SJSA1 (cell line): ENCODE results near the gene HOXB8. TPM values are rescaled to one million over a fixed set of nuclear protein-coding genes. Genes with fewer than 3 reads are reported as not detected.

Experiments used
- DNase-seq, 2 experiments: peaks; one replicate each; pipeline ENCODE4 v3.0.0-alpha.2; 2015 to 2020; ENCODE audit warnings: low spot score in 2 of 2, low read depth in 1 of 2
- H3K27ac ChIP-seq: fragments of 250-450 bp; sonication (Bioruptor Pico); 2 replicates; pipeline ENCODE4 v1.5.1; 2020; ENCODE audit warnings: mild to moderate bottlenecking, moderate library complexity
- H3K27me3 ChIP-seq: fragments of 250-450 bp; sonication (Bioruptor Pico); replicated peaks from 2 replicates; pipeline ENCODE4 v1.5.1; 2020; ENCODE audit warnings: mild to moderate bottlenecking, moderate library complexity
- H3K36me3 ChIP-seq: fragments of 250-450 bp; sonication (Bioruptor Pico); 2 replicates; pipeline ENCODE4 v1.5.1; 2020; ENCODE audit warnings: mild to moderate bottlenecking
- H3K4me1 ChIP-seq: fragments of 250-450 bp; sonication (Bioruptor Pico); replicated peaks from 2 replicates; pipeline ENCODE4 v1.6.1; 2021; ENCODE audit warnings: mild to moderate bottlenecking
- H3K4me3 ChIP-seq: fragments of 250-450 bp; sonication (Bioruptor Pico); 2 replicates; pipeline ENCODE4 v1.5.1; 2020; ENCODE audit warnings: mild to moderate bottlenecking
- H3K9me3 ChIP-seq: fragments of 250-450 bp; sonication (Bioruptor Pico); replicated peaks from 2 replicates; pipeline ENCODE4 v1.5.1; 2020; ENCODE audit warnings: mild to moderate bottlenecking
- total RNA-seq: library from RNA; depleted of rRNA; stranded (reverse); fragments of >200 nt; shearing (Covaris generic); gene quantifications from 2 replicates; pipeline ENCODE4 v1.2.3, GENCODE V29; 2014

Gene HOXB8
- total RNA-seq, 1 experiment from 2014 or later, result not detected

DNA sequence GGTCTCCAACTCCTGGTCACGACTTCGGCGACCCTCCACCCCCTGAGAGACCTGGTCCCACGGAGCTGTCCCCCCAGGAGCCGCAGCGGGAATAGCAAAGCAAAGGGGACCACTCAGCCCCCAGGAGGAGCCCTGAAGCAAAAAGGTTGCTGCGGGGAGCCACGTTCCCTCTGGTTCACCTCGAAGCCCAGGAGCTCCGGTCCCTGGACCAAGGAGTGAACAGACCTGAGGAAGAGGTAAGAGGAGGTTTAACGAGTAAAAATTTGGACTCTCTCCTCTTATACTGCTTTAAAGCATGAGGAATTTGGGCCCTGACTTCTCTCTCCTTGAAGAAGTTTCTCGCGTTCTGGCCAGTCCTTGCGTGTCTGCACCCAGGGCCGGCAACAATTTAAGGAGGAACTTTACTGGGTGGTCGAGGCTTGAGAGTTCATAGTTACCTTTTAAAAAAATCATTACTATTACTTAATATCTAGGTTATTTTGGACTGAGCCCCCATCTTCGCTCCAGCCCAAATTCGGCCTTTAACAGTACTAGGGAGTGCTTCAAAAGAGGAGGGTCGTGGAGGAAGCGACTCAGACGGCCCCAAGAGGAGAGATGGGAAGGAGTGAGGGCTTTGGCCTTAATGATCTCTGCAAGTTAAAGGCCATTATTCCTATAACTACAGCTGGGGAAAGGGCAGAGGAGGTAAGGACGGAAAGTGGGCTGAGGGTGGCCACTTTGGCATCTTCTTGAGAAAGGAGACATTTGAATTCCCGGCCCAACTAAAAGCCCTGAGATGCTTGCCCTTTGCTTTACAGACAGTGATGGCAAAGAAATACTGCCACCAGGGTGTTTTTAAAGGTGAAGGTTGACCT is 28.0 kb upstream of the HOXB8 start:
- H3K4me3 ChIP-seq, result no peak overlapping the region
- peaks cover 13% of the 10 kb centered on the region for H3K4me1 ChIP-seq
- peaks cover 100% of the 10 kb centered on the region for H3K27me3 ChIP-seq
- no peak overlapping the region for H3K27ac ChIP-seq
- DNase-seq, result no peak
- no peaks in the 10 kb centered on the region for H3K36me3 ChIP-seq
- H3K9me3 ChIP-seq, result no peaks in the 10 kb centered on the region

DNA sequence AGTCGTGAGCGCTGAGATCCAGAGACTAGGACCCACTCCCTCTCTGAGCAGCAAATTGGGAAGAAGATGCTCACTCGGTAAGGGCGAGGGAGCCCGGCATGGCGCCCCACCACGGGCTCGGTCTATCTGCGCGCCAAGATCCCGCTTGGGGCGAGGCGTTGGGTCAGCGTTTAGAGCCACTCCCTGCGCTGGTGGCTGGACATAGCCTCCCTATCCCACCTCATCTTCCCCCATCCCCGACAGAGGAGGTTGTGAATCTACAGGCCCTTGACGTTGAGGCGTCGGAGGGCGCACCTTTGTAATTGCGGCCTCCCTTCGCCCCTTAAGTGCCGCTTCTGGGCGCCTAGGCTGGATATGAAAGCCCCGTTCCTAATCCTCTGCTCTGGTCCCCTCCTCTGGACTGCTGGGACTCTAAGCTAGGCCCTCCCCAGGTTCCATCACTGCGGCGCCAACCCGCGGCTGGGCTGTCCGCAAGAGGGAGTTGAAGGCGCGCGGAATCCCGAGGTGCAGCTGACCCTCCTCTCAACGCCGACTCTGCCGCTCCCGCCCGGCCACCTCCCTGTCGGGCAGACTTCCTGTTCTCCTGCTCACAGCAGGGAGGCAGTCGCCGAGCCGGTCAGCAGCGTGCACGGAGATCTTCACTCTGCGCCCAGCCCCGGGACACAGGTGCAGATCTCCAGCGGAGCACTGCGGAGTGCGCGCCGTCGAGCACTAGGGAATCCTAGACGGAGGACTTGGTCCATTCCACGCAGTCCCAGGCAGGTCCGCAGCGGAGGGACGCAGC is 27.2 kb upstream of the HOXB8 start:
- Histone ChIP-seq H3K36me3 (no peaks in the 10 kb centered on the region), H3K9me3 (no peaks in the 10 kb centered on the region), H3K27ac (no peak overlapping the region), H3K27me3 (peaks cover 99% of the 10 kb centered on the region), H3K4me1 (peaks cover 8% of the 10 kb centered on the region), H3K4me3 (no peak overlapping the region)
- no peak for DNase-seq

DNA sequence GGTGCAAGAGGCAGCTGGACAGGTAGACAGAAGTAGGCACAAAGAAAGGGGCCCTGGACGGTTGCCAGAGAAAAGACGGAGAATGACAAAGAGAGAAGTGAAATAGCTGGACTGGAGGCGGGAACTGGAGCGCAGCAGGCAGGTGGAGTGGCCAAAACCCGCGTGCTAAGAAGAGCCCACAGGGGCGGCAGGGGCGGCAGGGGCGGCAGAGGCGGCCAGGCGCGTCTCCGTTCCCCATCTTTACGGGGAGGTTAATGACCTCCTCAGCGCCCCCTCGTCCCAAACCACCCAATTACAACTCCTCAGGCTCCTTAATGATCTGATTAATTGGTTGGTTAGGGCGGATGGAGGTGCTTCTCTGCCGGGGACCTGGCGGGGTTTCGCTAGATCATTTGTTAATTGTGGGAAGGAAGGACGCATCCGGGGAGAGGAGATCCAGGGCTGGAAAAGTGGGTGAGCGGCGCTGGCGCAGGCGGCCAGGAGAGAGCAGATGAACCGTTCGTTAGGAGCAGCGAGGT is 26.5 kb upstream of the HOXB8 start:
- Histone ChIP-seq H3K27me3 (peaks cover 99% of the 10 kb centered on the region), H3K27ac (no peak overlapping the region), H3K4me1 (peaks cover 6% of the 10 kb centered on the region), H3K36me3 (no peaks in the 10 kb centered on the region), H3K4me3 (no peak overlapping the region), H3K9me3 (no peaks in the 10 kb centered on the region)
- DNase-seq, result no peak

DNA sequence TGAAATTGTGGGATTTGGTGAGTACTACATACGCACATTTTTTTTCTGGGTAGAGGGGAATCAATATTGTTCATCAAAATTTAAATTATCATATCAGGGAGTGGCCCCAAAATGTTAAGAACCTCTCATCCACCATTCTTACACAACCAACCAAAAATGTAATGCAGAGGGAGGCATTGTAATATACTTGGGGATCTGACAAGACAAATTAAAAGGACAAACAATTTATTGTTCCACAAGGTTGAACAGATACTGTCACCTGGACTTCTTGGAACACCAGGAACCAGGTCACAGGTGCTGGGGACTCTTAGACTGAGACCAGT is 25.7 kb upstream of the HOXB8 start:
- Histone ChIP-seq H3K4me3 (no peak overlapping the region), H3K9me3 (no peaks in the 10 kb centered on the region), H3K27me3 (peaks cover 96% of the 10 kb centered on the region), H3K36me3 (no peaks in the 10 kb centered on the region), H3K27ac (no peak overlapping the region), H3K4me1 (0 out of 2 replicates have a peak, but pooled peaks cover 3% of the 10 kb centered on the region)
- no peak for DNase-seq

DNA sequence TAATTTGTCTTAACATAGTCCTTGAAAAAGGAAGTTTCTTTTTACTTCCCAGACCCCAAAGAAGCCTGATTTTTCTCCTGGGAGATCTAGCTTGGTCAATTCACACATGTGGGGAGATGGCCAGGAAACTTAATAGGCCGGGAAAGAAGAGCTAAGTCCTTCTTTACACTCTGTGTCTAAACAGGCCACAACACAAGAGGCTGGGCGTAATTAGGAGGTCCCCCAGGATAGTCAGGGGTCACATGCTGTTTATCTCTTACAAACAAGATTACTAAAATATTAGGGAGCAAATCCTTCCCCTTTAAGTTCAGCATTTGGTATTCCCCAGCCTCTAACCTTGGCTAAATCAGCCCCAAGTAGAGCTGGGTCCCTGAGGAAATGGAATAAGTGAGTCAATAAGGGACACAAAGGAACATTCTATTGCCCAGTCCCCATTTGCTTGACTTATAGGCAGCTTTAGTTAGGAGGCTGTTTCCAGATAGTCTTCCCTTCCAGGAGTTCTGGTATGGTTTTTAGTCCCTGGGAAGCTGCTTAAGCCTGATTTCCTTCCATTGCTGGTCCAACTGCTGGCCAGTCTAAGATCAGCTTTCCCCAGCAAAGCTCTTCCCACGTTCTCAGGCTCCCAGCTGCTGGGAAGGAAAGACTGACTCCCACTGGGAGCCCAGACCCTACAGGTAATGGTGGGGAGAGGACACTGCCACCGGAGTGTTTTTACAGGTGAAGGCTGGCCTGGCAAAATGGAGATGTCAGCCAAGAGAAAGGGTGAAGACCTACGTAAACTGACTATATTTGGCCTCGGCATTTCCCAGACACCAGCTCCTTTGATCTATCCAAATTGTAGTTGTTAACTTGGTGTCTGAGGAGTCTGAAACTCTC is 25.1 kb upstream of the HOXB8 start:
- Histone ChIP-seq H3K27me3 (peaks cover 96% of the 10 kb centered on the region), H3K27ac (no peak overlapping the region), H3K4me3 (no peak overlapping the region), H3K36me3 (no peaks in the 10 kb centered on the region), H3K4me1 (0 out of 2 replicates have a peak, but pooled peaks cover 3% of the 10 kb centered on the region), H3K9me3 (no peaks in the 10 kb centered on the region)
- DNase-seq, result no peak

DNA sequence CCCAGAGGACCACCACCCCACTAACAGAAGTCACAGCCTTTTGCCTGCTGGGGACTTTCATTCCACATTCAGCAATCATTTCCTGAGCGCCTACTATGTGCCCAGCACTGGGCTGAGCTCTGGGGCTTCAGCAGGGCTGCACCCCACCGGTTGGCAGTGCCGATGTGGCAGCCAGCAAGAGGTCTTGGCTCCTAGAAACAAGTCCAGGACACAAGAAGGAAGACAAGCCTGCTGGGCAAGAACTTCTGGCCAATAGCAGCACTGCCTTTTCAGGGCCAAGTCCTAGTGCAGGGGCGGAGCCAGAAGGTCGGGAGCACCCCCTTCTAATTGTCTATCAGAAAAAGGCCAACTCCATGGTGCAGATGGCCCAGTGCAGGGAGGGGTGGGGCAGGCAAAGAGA is 24.0 kb upstream of the HOXB8 start:
- 0 out of 2 replicates have a peak, but pooled peaks cover 3% of the 10 kb centered on the region for H3K4me1 ChIP-seq
- no peaks in the 10 kb centered on the region for H3K36me3 ChIP-seq
- no peak overlapping the region for H3K4me3 ChIP-seq
- no peak for DNase-seq
- no peaks in the 10 kb centered on the region for H3K9me3 ChIP-seq
- H3K27me3 ChIP-seq, result peaks cover 96% of the 10 kb centered on the region
- no peak overlapping the region for H3K27ac ChIP-seq

DNA sequence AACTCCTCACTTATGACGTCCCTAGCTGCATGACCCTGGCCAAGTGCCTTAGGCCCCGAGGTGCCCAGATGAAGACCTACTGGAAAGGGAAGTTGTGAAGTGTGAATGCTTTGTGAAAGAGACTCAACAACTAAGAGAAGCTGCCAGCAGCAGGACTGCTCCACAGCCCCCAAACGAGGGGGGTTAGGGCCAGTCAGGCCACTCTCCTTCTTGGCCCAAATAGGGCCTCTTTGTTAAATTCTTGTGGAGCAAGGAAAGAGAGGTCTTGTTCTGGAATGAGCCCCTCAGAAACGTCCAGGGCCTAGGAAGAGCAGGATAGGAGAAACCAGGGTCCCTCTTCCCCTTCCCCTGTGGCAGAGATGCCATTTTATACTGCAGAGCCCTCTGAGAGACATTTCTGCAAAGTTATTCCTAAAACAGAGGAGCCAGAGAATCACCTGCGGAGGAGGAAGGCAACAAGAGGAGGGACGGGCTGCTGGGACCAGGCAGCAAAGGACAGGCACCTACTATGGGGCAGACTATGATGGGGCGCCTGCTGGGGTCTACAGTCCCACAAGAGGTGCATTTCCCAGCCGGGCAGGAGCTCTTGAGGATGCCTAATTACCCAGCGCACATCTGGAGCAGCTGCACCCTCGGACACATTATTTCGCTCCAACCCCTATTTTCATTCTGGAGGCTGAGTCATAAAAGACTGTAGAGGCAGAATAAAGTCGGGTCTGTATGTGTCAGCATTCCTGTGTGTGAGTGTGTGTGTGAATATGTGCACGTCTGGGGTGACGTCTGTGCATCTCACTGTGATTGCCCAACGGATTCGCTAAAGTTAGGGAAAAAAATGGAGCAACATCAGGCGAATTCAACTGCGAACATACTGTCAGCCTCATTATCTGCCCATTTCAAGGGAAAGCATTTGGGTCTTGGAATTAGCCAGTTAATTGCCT is 22.5 kb upstream of the HOXB8 start:
- peak in 1 of 2 experiments; percentile 33 for DNase-seq
- H3K27me3 ChIP-seq, result peaks cover 96% of the 10 kb centered on the region

DNA sequence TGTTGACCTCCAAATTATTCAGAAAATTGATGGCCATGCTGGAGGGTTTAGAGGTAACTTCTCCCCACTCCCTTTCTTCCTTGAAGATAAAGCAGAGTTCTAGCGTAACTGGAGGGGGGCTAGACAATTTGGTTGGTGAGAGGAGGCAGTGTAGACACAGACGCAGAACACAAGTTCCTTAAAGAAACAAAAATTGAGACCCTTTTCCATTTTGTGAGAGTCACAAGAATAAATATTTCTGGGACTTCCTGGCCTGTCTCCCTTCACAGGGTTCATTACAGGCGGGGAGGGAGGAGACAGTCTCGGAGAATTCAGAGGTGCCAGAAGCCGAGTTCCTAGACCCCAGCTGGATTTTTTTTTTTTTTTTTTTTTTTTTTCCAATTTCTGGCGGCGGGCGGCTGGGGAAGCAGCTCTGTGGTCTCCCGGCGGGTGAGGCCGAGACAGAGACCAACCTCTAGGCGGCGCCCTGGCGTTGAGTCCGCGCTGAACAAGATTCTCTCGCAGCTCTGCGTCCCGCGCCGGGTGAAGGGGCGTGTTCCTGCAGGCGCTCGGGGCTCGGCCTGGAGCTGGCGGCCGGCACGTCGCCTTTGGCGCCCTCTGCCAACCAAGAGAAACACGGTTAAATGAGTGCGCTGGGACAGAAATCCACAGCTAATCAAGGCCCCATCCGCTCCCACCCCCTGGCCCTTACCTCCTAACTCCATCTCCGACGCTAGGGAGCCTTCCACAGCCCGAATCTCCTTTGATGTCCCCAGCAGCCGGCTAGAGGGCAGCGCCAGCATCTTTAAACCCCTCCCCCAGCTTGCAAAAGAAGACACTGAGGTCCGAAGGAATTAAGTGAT is 21.3 kb upstream of the HOXB8 start:
- H3K9me3 ChIP-seq, result no peaks in the 10 kb centered on the region
- peak; percentile 80 to 98 for DNase-seq
- no peaks in the 10 kb centered on the region for H3K36me3 ChIP-seq
- no peak overlapping the region for H3K4me3 ChIP-seq
- peaks cover 96% of the 10 kb centered on the region for H3K27me3 ChIP-seq
- no peak overlapping the region for H3K27ac ChIP-seq
- H3K4me1 ChIP-seq, result 0 out of 2 replicates have a peak, but pooled peaks cover 3% of the 10 kb centered on the region

More for the DNA sequence above, 22.5 kb upstream of the HOXB8 start:
- no peak overlapping the region for H3K4me3 ChIP-seq
- no peaks in the 10 kb centered on the region for H3K9me3 ChIP-seq
- H3K36me3 ChIP-seq, result no peaks in the 10 kb centered on the region
- 0 out of 2 replicates have a peak, but pooled peaks cover 3% of the 10 kb centered on the region for H3K4me1 ChIP-seq
- H3K27ac ChIP-seq, result no peak overlapping the region

DNA sequence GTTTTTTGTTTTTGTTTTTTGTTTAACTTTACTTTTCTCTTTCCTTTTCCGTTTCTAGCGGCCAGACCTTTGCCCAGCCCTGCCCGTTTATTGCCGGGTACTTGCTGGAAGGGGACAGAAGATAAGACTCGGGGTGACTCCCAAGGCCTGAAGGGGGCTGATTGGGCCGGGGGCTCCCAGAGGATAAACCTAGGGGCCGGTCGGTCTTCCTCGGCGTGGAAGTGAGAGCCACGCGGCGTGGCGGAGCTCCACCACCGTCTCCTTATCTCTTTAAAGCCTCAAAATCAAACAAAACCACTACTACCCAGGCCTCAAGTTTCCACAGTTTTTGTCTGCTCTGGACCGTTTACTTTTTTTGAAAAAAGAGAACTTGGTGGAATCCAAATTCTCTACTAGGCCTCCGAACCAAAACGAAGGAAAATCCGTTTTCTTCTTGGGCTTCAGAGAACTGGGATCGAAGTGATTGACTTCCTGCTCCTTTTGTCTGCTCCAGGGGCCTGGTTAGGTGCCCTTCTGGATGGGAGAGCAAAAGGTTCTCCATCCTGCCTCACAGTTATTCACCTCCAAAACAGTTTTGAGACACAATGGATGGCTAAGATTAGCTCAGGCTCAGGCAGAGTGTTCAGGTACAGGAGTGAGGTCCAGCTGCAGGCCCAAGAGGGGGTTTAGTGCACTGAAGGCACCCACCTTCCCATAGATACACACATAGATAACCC is 19.6 kb upstream of the HOXB8 start:
- 0 out of 2 replicates have a peak, but pooled peaks cover 3% of the 10 kb centered on the region for H3K4me1 ChIP-seq
- H3K27me3 ChIP-seq, result peaks cover 96% of the 10 kb centered on the region
- H3K27ac ChIP-seq, result no peak overlapping the region
- no peak overlapping the region for H3K4me3 ChIP-seq
- no peak for DNase-seq
- H3K36me3 ChIP-seq, result no peaks in the 10 kb centered on the region
- H3K9me3 ChIP-seq, result no peaks in the 10 kb centered on the region

DNA sequence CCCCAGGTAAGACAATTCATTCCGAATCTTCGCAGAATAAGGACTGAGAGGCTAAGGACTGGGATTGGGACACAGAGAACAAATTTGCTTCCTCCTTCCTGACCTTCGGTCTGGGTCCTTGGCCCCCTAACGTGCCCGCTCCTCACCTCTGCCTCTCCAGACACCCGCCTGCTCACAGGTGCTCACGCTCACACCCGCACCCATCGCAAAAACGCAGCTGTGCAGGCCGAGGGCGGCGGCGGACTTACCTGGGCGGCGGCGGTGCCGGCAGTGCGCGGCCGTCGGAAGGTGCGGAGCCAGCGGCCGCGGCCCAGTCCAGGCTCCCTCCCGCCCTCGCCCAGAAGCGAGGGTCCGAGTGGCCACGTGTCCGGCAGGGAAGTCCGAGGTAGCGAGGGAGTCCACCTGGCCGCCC is 18.2 kb upstream of the HOXB8 start:
- Histone ChIP-seq H3K27me3 (peaks cover 96% of the 10 kb centered on the region), H3K36me3 (no peaks in the 10 kb centered on the region)

DNA sequence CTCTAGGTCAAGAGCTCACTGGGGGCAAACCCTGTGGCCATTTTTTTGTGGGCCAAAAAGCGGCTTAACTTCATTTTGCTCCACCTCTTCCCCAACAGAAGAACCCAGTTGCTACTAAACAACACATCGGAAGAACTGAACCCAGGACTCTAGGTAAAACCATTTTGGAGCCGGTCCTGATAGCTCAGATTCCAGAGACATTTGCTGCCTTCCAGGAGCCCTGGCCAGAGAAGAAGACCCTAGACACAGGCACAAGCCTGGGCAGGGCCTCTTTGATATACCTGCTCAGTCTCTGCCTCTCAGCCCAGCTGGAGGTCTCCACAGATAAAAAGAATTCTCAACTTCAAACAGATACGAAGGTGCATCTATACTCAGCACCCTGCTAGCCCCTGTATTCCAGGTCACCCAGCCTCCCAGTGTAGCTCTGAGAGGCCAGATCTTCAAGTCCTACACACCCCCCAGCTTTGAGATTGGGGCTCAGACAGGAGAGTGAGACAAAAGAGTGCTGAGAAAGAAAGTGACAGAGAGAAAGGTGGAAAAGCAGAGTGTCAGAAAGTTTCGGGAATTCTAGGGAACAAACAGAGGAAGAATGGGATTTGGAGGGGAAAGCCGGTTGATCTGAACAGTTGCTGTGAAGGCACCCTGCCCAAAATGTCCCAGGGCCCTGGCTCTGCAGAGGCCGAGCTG is 17.6 kb upstream of the HOXB8 start:
- DNase-seq, result no peak
- 0 out of 2 replicates have a peak, but pooled peaks cover 3% of the 10 kb centered on the region for H3K4me1 ChIP-seq
- no peaks in the 10 kb centered on the region for H3K9me3 ChIP-seq
- no peak overlapping the region for H3K4me3 ChIP-seq
- H3K27ac ChIP-seq, result no peak overlapping the region
- no peaks in the 10 kb centered on the region for H3K36me3 ChIP-seq
- H3K27me3 ChIP-seq, result peaks cover 96% of the 10 kb centered on the region

More for the DNA sequence above, 18.2 kb upstream of the HOXB8 start:
- no peak overlapping the region for H3K4me3 ChIP-seq
- no peak overlapping the region for H3K27ac ChIP-seq
- H3K4me1 ChIP-seq, result 0 out of 2 replicates have a peak, but pooled peaks cover 3% of the 10 kb centered on the region
- no peaks in the 10 kb centered on the region for H3K9me3 ChIP-seq
- no peak for DNase-seq
